GM20000 (cell line): ENCODE results near the gene C1orf232.

Experiments
- DNase-seq: peaks from one replicate; pipeline ENCODE4 v3.0.0; 2012; ENCODE audit warnings: low spot score
- CTCF ChIP-seq: IDR thresholded peaks from 2 replicates; pipeline ENCODE4 v1.5.1; 2012; ENCODE audit warnings: mild to moderate bottlenecking, control low read depth; ENCODE audit errors: extremely low read depth, missing control alignments

C1orf232 gene

GRCh38 chr1:26177182-26177684 lies 8.5 kb upstream of the C1orf232 start, which contains the start of gene CNKSR1:
Gene CNKSR1 (plus strand): TSS chr1:26177491. CDS start chr1:26177548, 57 bp downstream.
- TF ChIP-seq CTCF, result no peak
- DNase-seq, result no peak

GRCh38 chr1:26175346-26175745 lies 6.6 kb upstream of the C1orf232 start:
- no peak for TF ChIP-seq CTCF
- DNase-seq, result no peak

- no peak for DNase-seq
- no peak for TF ChIP-seq CTCF
These were observed 2.6 kb upstream of the C1orf232 start, which contains the start of gene ZNF593OS for GRCh38 chr1:26171084-26172072. Gene ZNF593OS (minus strand): TSS chr1:26171832. CDS start chr1:26171661, 171 bp downstream.

GRCh38 chr1:26170472-26170821 lies 1.7 kb upstream of the C1orf232 start:
- no peak for TF ChIP-seq CTCF
- DNase-seq, result no peak

- peak; percentile 94 for TF ChIP-seq CTCF
- DNase-seq, result peak; percentile 100
These were observed 1.1 kb upstream of the C1orf232 start, which contains the start of gene ZNF593 for GRCh38 chr1:26169669-26170471. Gene ZNF593 (plus strand): TSS chr1:26169908. CDS start chr1:26169984, 76 bp downstream.

- no peak for DNase-seq
- TF ChIP-seq CTCF, result no peak
These were observed 413 bp upstream of the C1orf232 start for GRCh38 chr1:26169198-26169554.

GRCh38 chr1:26166719-26167281 lies 2.0 kb downstream of the C1orf232 start:
- DNase-seq, result no peak
- TF ChIP-seq CTCF, result no peak
